ENCODE results near the gene SUDS3. TPM values are rescaled to one million over a fixed set of nuclear protein-coding genes. Genes with fewer than 3 reads are reported as not detected.

SUDS3 gene
- total RNA-seq, 1 donor from 2014 or later = 96.5 TPM

- peak; percentile 85 for DNase-seq (ENCODE audit: low spot score)
Observed at GRCh38 chr12:118356809-118357256, 19.5 kb upstream of the SUDS3 start.

DNA sequence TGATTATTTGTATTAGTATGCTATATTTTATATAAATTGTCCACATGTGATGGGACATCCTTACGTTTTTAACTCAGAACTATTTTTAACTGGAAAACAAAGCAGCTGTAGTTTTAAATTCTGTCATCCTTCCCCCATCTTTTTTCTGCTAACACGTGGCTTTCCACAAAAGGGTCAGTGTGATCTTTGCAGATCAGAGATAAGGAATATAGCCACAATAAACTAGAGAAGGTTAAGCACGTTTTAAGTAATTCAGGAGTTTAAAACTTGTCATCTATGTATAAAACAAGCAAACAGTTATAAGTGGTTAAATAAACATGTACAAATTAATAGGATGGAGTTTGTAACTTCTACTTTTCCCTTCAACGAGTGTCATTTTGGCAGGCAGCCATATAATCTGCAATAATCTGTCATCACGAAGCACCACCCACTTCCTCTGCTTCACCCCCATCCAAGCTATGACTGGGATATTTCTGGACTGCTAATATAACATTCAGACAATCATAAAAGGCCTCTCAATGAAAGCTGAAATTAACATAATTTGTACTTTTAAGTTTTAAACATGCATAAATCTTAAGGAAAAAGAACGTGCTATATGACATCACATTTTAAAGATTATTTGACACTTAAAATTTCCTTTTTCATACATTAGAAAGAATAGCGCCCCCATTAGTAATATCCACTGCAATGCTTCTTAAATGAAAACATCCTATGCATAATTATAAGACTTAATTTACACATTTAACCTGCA lies 18.9 kb upstream of the SUDS3 start:
- DNase-seq (ENCODE audit: low spot score) = peak; percentile 39

GRCh38 chr12:118358008-118358359 lies 18.4 kb upstream of the SUDS3 start:
- no peak for DNase-seq (ENCODE audit: low spot score)

GRCh38 chr12:118358612-118359540 lies 17.5 kb upstream of the SUDS3 start:
- DNase-seq (ENCODE audit: low spot score) = no peak

- no peak for DNase-seq (ENCODE audit: low spot score)
Observed at GRCh38 chr12:118359541-118359915, 16.8 kb upstream of the SUDS3 start.

DNA sequence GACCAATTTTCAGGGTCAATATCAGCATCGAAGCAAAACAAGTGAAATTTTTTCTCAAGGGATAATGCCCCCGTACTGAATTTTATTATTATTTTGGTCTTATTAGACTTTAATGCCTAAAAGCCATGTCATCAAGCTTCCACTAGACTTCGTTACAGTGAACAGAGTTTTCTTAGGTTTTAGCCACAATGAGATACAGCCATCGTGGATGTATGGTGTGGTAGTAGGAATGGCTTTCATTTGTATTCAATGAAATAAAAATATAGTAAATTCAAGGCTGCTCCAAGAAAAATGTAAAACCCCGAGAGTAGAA lies 15.3 kb upstream of the SUDS3 start:
- DNase-seq (ENCODE audit: low spot score) = no peak

DNA sequence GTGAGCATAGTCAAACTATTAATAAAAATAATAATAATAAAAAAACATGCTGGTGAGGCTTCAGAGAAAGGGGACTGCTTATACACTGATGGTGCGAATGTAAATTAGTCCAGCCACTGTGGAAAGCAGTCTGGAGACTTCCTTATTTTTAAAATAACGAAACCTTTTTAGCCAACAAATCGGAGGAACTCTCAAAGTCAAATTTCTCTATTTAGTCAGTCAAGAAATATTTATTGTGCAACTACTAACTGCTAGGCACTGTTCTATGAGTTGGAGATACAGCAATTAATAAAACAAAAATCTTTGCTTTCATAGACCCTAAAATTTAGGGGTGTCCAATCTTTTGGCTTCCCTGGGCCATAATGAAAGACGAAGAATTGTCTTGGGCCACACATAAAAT lies 14.5 kb upstream of the SUDS3 start:
- no peak for DNase-seq (ENCODE audit: low spot score)

DNA sequence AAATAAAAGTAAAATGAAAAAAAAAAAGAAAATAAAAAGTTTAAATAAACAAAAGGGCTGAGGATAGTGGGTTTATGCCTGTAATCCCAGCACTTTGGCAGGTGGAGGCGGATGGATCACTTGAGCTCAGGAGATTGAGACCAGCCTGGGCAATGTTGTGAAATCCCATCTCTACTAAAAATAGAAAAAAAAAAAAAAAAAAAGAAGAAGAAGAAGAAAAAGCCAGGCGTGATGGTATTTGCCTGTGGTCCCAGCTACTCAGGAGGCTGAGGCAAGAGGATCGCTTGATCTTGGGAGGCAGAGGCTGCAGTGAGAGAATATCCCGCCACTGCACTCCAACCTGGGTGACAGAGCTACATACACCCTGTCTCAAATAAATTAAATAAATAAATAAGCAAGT lies 7.5 kb upstream of the SUDS3 start:
- DNase-seq (ENCODE audit: low spot score) = no peak

GRCh38 chr12:118370601-118371000 lies 5.8 kb upstream of the SUDS3 start:
- DNase-seq (ENCODE audit: low spot score) = no peak

DNA sequence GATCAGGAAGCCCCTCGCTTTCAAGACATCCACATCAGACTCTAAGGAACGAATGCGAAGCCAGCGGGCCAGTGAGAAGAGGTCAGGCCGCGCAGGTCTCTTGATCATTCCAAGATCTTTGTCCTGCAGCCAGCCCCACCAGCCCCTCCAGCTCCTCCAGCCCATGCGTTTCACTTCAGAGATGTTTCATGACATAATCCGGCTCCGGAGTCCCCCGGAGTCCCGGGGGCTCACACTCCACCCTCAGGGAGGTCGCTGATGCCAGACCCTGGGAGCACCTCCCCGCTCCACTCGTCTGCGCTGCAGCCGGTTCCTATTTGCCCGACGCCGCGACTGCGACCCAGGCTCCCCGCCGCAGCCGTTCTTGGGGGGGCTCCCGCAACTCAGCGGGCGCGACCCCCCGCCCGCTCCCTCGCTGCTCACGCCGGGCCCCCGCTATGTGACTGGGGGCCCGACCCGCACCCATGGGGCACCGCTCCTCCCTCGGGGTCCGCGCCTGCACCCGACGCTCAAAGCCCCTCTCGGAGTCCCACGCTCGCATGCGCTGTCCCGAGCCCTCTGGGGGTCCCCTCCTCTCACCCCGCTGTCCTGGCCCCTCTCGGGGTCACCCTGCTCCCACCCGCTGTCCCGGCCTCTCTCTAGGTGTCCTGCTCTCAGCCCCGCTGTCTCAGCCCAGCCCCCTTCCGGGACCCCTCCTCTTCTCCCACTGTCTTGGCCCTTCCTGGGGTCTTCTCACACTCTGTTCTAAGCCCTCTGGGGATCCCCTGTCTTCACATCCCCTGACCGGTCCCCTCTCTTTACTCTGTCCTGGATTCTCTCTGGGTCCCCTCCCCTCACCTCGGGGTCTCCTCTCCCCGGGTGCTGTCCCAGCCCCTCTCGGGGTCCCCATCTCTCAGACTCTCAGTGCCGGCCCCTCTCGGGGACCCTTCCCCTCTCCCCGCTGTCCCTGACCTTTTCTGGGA lies 4.8 kb upstream of the SUDS3 start:
- DNase-seq (ENCODE audit: low spot score) = no peak

DNA sequence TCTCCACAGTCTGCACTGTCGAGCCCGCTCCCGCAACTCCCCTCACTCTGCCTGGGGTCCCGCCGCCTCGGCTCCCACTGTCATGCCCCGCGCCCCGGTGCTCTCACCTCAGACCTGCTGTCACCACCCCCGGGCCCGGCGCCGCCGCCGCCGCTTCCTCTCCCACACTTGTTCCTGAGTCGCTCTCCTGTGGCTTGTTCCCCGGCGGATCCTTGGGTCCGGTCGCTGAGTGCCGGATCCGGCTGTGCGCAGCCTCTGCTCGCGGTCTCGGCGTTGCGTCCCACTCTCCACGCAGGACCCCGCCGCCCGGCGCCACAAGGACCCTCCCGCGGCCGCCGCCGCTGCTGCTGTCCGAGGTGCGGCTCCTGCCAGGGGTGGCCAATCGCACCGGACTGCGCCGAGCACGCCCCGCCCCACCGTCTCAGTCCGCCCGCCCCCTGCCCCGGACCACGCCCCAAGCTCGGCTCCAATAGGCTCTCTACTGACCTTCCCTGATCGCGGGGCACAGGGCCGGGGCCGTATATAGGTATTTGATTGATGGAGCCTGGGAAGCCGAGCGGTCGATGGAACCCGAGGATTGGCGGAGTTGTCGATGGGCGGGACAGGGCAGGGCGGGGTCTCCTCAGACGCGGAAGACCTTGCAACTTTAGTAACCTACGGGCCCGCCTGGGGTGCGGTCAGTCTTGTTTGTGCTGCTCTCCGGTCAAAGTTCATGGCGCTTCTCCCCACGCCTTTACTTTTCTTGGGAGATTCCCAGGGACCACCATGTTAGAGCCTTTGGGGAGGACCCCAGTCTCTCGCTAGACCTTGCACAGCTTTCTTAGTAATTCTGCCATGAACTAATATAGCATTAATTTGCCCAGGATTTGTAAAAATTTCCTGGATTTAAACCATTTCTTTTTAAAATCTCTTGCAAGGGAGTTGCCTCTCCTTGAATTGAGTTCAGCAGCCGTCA lies 3.5 kb upstream of the SUDS3 start, which contains the start of gene TAOK3:
Gene TAOK3 (minus strand): TSS at position 367 of the 955 bp plus-strand sequence. CDS start 117,340 bp downstream, outside the sequence.
- DNase-seq (ENCODE audit: low spot score) = peak; percentile 99

GRCh38 chr12:118373616-118374015 lies 2.7 kb upstream of the SUDS3 start:
- no peak for DNase-seq (ENCODE audit: low spot score)

DNA sequence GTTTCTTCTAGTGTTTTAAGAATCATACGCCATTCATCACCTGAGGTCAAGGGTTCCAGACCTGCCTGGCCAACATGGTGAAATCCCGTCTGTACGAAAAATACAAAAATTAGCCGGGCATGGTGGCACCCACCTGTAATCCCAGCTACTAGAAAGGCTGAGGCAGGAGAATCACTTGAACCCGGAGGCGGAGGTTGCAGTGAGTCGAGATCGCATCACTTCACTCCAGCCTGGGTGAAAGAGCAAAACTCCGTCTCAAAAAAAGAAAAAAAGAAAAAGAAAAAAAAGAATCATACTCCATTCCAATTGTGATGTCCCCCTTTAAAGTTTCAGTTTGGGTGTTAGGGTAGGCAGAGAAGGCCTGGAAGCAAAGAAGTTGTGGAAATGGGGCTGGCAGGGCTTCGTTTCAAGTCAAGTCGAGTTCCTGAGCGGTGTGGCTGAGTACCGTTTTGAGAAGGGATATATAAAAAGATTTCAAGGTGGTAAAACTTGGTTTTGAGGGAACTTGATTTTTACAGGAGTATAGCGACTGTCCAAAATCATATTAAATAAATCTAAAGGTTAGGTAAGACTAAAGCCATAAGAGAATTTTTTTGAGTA lies 2.1 kb upstream of the SUDS3 start:
- no peak for DNase-seq (ENCODE audit: low spot score)

DNA sequence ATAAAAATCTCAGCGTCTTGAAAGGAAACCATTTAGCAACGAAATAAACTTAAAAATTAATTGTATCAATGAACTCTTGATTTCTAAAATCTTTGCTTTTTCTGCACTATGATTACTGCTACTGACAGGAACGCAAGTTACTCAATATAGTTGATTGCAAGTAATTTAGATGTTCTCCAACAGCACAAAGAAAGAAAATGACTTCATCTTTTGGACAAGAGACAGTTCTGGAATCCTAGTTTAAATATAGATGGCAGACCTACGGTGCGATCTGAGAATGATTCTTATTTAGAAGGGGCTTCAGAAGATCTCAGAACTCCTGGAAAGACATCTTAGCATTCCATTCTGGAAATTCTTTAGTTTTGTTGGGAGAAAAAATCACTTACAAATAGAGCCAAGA lies 1.4 kb upstream of the SUDS3 start:
- DNase-seq (ENCODE audit: low spot score) = no peak

DNA sequence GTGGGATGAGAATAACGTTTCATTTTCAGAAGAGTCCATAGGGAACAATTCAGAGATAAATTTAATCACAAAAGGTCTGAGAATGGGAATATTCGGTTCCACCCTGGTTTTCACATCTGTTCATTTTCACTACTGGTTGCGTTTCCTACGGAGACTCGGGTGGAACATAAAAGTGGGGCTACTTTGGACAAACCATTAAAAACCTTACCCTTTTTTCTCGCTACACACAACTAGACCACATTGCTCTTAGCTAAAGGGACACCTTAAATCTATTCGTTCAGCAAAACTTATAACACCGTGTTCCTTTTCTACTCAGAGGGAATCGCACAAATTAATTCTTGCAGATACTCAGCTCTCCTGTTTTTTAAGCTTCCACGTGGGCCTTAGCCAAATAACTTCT lies 1.0 kb upstream of the SUDS3 start:
- no peak for DNase-seq (ENCODE audit: low spot score)

- no peak for DNase-seq (ENCODE audit: low spot score)
Observed at GRCh38 chr12:118377021-118377883, 897 bp downstream of the SUDS3 start.

- peak; percentile 65 for DNase-seq (ENCODE audit: low spot score)
Observed at GRCh38 chr12:118377884-118378470, 1.6 kb downstream of the SUDS3 start.

GRCh38 chr12:118391424-118391823 lies 15.1 kb downstream of the SUDS3 start:
- DNase-seq (ENCODE audit: low spot score) = no peak

- no peak for DNase-seq (ENCODE audit: low spot score)
Observed at GRCh38 chr12:118391836-118392235, 15.5 kb downstream of the SUDS3 start.

Measured in umbilical cord (tissue), 2 donors.